Rectal smooth muscle tissue (tissue), 1 donor: ENCODE data around the gene KAT2B.
A peak's percentile ranks its signal among the peaks of the same experiment; 100 is the strongest.

Source experiments
- H3K27ac ChIP-seq: one replicate; pipeline ENCODE4 v1.7.0; 2013; ENCODE audit warnings: low read depth, low read length, inconsistent platforms
- H3K27me3 ChIP-seq: one replicate; pipeline ENCODE4 v1.7.0; 2013; ENCODE audit warnings: low read length; ENCODE audit not compliant: control insufficient read depth, insufficient read depth
- H3K36me3 ChIP-seq: one replicate; pipeline ENCODE4 v1.7.0; 2013; ENCODE audit warnings: low read length; ENCODE audit not compliant: control insufficient read depth, insufficient read depth
- H3K4me1 ChIP-seq: one replicate; pipeline ENCODE4 v1.7.0; 2013; ENCODE audit warnings: low read length; ENCODE audit not compliant: control insufficient read depth, insufficient read depth
- H3K4me3 ChIP-seq: one replicate; pipeline ENCODE4 v1.7.0; 2013; ENCODE audit warnings: low read length
- H3K9ac ChIP-seq: one replicate; pipeline ENCODE4 v1.7.0; 2013; ENCODE audit warnings: low read length

KAT2B gene

GRCh38 chr3:20123131-20123652 lies 82.9 kb downstream of the KAT2B start:
- no peak overlapping the region for H3K27ac ChIP-seq
- H3K9ac ChIP-seq, result no peak overlapping the region
- no peaks in the 10 kb centered on the region for H3K27me3 ChIP-seq
- H3K4me3 ChIP-seq, result no peak overlapping the region
- H3K4me1 ChIP-seq, result no peaks in the 10 kb centered on the region
- H3K36me3 ChIP-seq, result peaks cover 2% of the 10 kb centered on the region

- no peak overlapping the region for H3K27ac ChIP-seq
Measured at GRCh38 chr3:20125289-20125688, 85.0 kb downstream of the KAT2B start.

GRCh38 chr3:20125897-20126296 lies 85.7 kb downstream of the KAT2B start:
- Histone ChIP-seq H3K9ac (no peak overlapping the region), H3K36me3 (peaks cover 2% of the 10 kb centered on the region), H3K27ac (no peak overlapping the region), H3K4me3 (no peak overlapping the region), H3K27me3 (no peaks in the 10 kb centered on the region), H3K4me1 (no peaks in the 10 kb centered on the region)

More at GRCh38 chr3:20125289-20125688, 85.0 kb downstream of the KAT2B start:
- Histone ChIP-seq H3K27me3 (no peaks in the 10 kb centered on the region), H3K4me3 (no peak overlapping the region), H3K4me1 (no peaks in the 10 kb centered on the region), H3K36me3 (peaks cover 2% of the 10 kb centered on the region), H3K9ac (no peak overlapping the region)

- no peaks in the 10 kb centered on the region for H3K4me1 ChIP-seq
- no peak overlapping the region for H3K4me3 ChIP-seq
- H3K27ac ChIP-seq, result no peak overlapping the region
- H3K27me3 ChIP-seq, result no peaks in the 10 kb centered on the region
- no peak overlapping the region for H3K9ac ChIP-seq
- peaks cover 2% of the 10 kb centered on the region for H3K36me3 ChIP-seq
Measured at GRCh38 chr3:20128358-20128757, 88.1 kb downstream of the KAT2B start.

GRCh38 chr3:20130106-20130505 lies 89.9 kb downstream of the KAT2B start:
- H3K27me3 ChIP-seq, result no peaks in the 10 kb centered on the region
- no peak overlapping the region for H3K9ac ChIP-seq
- H3K36me3 ChIP-seq, result peaks cover 2% of the 10 kb centered on the region
- H3K27ac ChIP-seq, result no peak overlapping the region
- no peak overlapping the region for H3K4me3 ChIP-seq
- H3K4me1 ChIP-seq, result no peaks in the 10 kb centered on the region

- no peak overlapping the region for H3K9ac ChIP-seq
- H3K4me3 ChIP-seq, result no peak overlapping the region
- H3K4me1 ChIP-seq, result peaks cover 4% of the 10 kb centered on the region
- H3K27ac ChIP-seq, result no peak overlapping the region
- H3K36me3 ChIP-seq, result peaks cover 2% of the 10 kb centered on the region
- no peaks in the 10 kb centered on the region for H3K27me3 ChIP-seq
Measured at GRCh38 chr3:20136231-20136630, 96.0 kb downstream of the KAT2B start.

- no peak overlapping the region for H3K27ac ChIP-seq
- H3K4me3 ChIP-seq, result no peak overlapping the region
- peaks cover 12% of the 10 kb centered on the region for H3K4me1 ChIP-seq
- no peaks in the 10 kb centered on the region for H3K27me3 ChIP-seq
- H3K36me3 ChIP-seq, result peaks cover 2% of the 10 kb centered on the region
- H3K9ac ChIP-seq, result no peak overlapping the region
Measured at GRCh38 chr3:20137647-20138046, 97.4 kb downstream of the KAT2B start.

- Histone ChIP-seq H3K27ac (no peak overlapping the region), H3K4me3 (no peak overlapping the region), H3K9ac (no peak overlapping the region), H3K36me3 (peaks cover 2% of the 10 kb centered on the region), H3K27me3 (no peaks in the 10 kb centered on the region), H3K4me1 (peaks cover 15% of the 10 kb centered on the region)
Measured at GRCh38 chr3:20140881-20141280, 100.6 kb downstream of the KAT2B start.

GRCh38 chr3:20141316-20141715 lies 101.1 kb downstream of the KAT2B start:
- peak overlapping the region; percentile 56 for H3K27ac ChIP-seq

GRCh38 chr3:20141851-20142250 lies 101.6 kb downstream of the KAT2B start:
- Histone ChIP-seq H3K36me3 (peaks cover 2% of the 10 kb centered on the region), H3K4me3 (no peak overlapping the region), H3K9ac (no peak overlapping the region)

More at GRCh38 chr3:20141316-20141715, 101.1 kb downstream of the KAT2B start:
- Histone ChIP-seq H3K27me3 (no peaks in the 10 kb centered on the region), H3K4me1 (peaks cover 18% of the 10 kb centered on the region), H3K9ac (no peak overlapping the region), H3K36me3 (peaks cover 2% of the 10 kb centered on the region), H3K4me3 (no peak overlapping the region)

GRCh38 chr3:20142517-20142916 lies 102.3 kb downstream of the KAT2B start:
- peak overlapping the region; percentile 30 for H3K27ac ChIP-seq
- peaks cover 26% of the 10 kb centered on the region for H3K4me1 ChIP-seq
- no peak overlapping the region for H3K9ac ChIP-seq
- no peaks in the 10 kb centered on the region for H3K27me3 ChIP-seq
- H3K36me3 ChIP-seq, result peaks cover 2% of the 10 kb centered on the region
- no peak overlapping the region for H3K4me3 ChIP-seq

More at GRCh38 chr3:20141851-20142250, 101.6 kb downstream of the KAT2B start:
- H3K27ac ChIP-seq, result peak overlapping the region; percentile 56
- H3K27me3 ChIP-seq, result no peaks in the 10 kb centered on the region
- H3K4me1 ChIP-seq, result peaks cover 23% of the 10 kb centered on the region

GRCh38 chr3:20143519-20143918 lies 103.3 kb downstream of the KAT2B start:
- Histone ChIP-seq H3K4me1 (peaks cover 26% of the 10 kb centered on the region), H3K4me3 (no peak overlapping the region), H3K36me3 (peaks cover 2% of the 10 kb centered on the region), H3K27me3 (no peaks in the 10 kb centered on the region), H3K9ac (no peak overlapping the region), H3K27ac (no peak overlapping the region)

GRCh38 chr3:20145874-20146273 lies 105.6 kb downstream of the KAT2B start:
- H3K36me3 ChIP-seq, result no peaks in the 10 kb centered on the region
- no peak overlapping the region for H3K4me3 ChIP-seq
- H3K4me1 ChIP-seq, result peaks cover 25% of the 10 kb centered on the region
- no peaks in the 10 kb centered on the region for H3K27me3 ChIP-seq
- H3K27ac ChIP-seq, result no peak overlapping the region
- H3K9ac ChIP-seq, result no peak overlapping the region
